ENCODE measurements around the gene CDKAL1.
A peak's percentile ranks its signal among the peaks of the same experiment; 100 is the strongest.

The CDKAL1 gene

GRCh38 chr6:20991910-20992309 is 457.7 kb downstream of the CDKAL1 start:
- DNase-seq: no peak

DNA sequence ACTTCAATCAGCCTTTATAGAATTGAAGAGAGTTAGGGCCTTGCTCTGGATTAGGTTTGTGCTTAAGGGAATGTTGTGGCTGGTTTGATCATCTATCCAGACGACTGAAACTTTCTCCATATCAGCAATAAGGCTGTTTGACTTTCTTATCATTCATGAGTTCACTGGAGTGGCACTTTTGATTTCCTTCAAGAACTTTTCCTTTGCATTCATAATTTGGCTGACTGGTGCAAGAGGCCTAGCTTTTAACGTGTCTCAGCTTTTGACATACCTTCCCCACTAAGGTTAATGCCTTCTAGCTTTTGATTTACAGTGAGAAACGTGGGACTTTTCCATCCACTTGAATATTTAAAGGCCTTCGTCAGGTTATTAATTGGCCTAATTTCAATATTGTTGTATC is 461.8 kb downstream of the CDKAL1 start:
- no peak for DNase-seq

DNA sequence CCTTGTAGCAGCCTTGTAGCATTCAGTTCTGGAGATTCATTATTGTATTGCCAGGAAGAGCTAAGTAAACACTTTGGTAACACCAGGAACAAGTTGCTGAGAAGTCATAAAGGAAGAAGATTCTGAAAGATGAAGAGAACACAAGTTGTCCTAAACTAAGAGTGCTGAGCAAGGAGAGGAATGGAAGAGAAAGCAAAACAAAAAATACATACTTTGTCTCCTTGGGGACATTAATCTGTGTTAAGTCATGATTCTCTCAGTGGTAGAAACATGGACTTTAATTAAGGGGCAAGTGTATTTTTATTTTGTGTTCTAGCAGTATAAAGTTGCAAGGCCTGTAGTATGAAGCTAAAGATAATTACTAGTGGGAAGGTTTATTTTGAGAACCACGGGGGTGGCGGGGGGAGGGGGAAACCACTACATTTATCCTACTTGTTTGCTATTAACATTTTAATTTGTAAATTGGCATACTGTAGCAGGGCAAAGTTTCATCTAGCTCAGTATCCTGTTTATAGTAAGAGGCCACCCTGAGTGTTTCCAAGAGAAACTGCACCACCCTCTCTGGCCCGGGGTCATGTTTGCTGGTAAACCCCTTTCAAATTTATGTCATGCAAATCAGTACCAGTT is 463.0 kb downstream of the CDKAL1 start:
- no peak for DNase-seq

GRCh38 chr6:20997770-20998147 is 463.5 kb downstream of the CDKAL1 start:
- no peak for DNase-seq

- no peak for DNase-seq
Observed at GRCh38 chr6:20998748-20999448, 464.6 kb downstream of the CDKAL1 start.

- no peak for DNase-seq
Observed at GRCh38 chr6:21000331-21000801, 466.1 kb downstream of the CDKAL1 start.

DNA sequence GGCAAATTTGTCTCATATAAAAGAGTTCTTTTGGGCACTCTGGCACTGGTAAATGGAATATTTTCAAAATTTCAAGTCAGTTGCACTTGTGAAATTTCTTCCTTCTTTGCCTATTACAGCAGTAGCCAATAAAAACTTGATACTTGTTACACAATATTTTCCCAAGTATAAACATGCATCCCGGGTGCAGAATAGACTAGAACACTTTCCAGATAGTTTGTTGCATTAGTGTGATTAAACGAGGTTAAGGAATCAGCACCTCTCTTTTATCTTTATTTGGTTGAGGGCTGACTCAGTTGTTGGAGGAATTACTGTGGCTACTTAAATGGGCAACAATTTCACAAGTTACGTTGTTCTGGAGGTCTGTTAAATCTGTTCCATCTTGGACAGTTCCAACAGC is 467.5 kb downstream of the CDKAL1 start:
- DNase-seq: no peak

GRCh38 chr6:21003780-21004541 is 469.7 kb downstream of the CDKAL1 start:
- DNase-seq: no peak

DNA sequence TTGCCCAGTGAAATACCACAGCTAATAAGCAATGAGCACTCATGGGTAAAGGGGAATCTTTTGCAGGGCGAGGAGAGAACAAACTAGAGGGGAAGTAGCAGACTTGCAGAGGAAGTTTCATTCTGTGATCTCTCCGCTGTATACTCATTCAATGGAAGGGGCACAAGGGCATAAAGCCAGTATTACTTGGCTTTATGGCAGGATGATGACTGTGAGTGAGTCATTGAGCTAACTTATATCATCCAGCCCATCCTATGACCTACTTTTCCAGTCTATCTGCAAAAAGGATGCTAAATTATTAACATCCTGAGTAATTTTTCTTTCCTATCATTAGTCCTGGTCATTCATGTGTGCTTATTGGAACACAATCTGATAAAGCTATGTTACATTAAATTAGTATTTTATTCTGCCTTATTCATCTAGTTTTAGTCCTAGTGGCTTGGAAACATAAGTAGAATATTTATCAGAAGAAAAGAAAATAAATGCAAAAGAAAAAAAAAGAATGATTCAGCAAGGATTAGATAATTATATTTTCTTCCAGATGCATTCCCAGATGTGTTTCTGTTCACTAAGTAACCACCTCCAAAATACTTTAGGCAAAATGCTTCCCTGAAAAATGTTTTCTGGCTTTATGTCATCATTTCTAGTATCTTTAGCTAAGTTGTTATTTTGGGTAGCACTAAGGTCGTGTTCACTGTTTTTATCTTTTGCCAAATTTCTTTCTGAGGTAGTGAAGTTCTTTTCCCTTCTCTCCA is 471.7 kb downstream of the CDKAL1 start:
- DNase-seq: no peak

DNA sequence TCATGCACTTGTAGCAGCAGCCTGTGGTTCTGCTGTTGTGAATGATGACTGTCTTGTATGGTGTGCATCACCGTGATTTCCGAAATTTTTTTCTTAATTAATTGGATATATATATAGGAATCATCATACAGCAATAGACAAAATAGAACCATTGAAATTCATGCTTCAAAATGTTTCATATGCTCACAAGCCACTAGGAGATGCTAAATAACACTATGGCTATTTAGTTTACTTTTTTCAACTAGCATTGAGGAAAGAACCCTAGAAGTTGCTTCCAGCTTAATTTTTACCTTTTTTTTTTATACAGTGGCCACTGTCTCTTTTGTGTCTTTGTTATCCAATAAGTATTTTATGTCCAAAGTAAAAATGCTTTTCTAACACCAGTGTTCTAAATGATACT is 485.4 kb downstream of the CDKAL1 start:
- no peak for DNase-seq

GRCh38 chr6:21022343-21023107 is 488.3 kb downstream of the CDKAL1 start:
- DNase-seq: peak; percentile 91

DNA sequence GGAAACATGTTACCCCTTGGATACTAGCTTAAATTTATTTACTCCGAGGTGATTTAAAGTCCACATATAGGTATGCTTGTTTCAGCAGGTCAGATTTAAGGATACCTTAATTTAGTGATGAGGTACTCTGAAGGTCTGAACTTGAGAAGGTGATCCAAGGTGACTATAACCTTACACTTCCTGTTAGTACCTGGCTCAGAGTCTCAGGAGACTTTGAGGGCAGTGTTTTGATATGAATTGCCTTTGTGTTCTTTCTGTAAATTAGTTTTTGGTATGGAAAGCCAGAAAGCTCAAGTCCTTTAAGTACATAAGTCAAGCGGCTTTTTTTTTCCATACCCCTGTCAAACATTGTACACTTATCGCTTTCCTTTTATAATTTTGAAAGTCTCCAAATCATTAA is 489.0 kb downstream of the CDKAL1 start:
- no peak for DNase-seq

DNA sequence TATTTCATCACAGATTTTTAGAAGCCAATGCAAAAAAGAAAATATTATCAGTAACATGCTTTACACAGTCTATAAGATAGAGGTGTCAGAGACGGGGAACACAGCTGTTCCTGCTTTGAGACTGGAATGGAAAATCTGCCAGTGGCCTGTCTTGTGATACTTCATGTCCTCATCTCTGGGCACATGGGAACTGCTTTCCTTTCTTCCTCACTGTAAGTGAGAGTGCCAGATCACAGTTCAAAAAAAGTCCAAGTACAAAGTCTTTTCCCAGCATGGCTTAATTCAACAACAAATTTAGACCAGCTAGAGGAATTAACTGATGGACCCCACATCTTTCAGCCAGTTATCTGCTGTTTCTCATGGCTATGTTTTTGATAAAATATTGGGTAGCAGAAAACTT is 490.4 kb downstream of the CDKAL1 start:
- no peak for DNase-seq

- DNase-seq: no peak
Observed at GRCh38 chr6:21026576-21027273, 492.5 kb downstream of the CDKAL1 start.

DNA sequence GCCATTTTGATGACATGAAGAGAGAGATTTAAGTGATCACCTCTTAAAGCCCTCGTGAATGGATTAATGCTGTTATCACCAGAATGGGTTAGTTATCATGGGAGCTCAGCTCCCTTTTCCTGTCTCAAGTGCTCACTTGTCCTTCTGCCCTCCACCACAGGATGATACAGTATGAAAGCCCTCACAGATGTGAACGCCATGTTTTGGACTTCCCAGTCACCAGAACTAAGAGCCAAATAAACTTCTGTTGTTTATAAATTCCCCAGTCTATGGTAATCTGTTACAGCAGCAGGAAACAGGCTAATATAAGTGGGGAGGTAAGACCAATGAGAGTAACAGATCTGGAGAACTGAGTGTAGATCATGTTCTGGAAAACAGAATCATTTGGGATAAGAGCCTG is 493.2 kb downstream of the CDKAL1 start:
- no peak for DNase-seq

GRCh38 chr6:21031182-21031581 is 496.9 kb downstream of the CDKAL1 start:
- no peak for DNase-seq

- DNase-seq: no peak
Observed at GRCh38 chr6:21033084-21033483, 498.8 kb downstream of the CDKAL1 start.

- no peak for DNase-seq
Observed at GRCh38 chr6:21033575-21034026, 499.3 kb downstream of the CDKAL1 start.

DNA sequence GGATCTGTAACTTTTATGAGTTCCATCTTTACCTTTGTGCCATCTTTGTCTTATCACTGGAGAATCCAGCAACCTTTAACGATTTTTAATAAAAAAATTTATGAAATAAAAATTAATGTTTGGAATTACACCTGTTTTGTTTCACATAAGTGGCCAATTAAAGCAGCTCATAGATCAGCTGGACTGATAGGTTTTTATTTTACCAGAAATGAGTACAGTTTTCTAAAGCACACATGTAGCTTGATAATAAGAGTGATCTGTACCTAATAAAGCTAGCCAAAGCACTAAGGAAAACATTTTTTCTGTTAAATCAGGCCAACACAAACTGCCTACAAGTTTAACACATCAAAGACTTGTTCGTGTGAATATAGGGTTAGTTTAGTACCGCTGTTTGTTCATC is 500.1 kb downstream of the CDKAL1 start:
- DNase-seq: no peak

DNA sequence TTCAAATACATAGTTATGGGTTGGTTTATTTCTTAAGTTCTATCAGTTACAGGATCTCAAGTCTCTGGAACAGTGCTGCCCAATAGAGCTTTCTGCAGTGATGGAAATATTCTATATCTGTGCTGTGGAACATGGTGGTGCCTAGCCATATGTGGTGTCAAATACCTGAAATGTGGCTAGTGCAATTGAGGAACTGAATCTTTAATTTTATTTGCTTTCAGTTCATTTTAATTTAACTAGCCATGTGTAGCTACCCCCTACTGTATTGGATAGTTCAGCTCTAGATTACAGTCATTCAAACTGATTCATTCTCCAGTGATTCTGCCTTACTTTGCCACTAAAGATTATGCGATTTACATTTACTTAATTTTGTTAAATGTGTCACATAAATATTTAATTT is 503.2 kb downstream of the CDKAL1 start:
- DNase-seq: no peak

DNA sequence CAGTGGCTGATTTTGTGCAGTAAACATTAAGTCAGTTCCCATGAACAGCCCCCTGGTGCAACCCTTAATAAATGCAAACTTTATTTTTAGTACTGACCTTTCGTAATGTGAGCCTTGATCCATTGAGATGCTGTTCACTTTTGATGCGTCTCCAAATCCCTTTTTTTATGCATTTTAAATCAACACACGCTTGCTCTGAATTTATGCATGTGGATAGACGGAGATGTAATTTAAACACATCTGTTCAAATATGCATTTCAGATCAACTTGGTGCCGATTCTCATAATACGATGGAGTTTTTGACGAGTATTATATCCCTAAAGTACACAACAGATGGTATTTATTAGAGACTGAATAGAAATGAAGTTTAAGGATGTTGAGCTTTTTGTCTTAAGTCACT is 505.7 kb downstream of the CDKAL1 start:
- DNase-seq: no peak

All from NCI-H510A (cell line).